ENCODE data around the gene SLC25A21.

- TF ChIP-seq POLR2AphosphoS5 (IDR thresholded peaks at IDR 0.05) (no peak), CTCF (IDR thresholded peaks at IDR 0.05) (no peak), POLR2A (IDR thresholded peaks at IDR 0.05) (no peak)
Measured at GRCh38 chr14:36857136-36857535, 315.3 kb downstream of the SLC25A21 start.

Measured in stomach (tissue), 4 donors.